Measurements from ENCODE around the gene ELL2. TPM values are rescaled to one million over a fixed set of nuclear protein-coding genes. Genes with fewer than 3 reads are reported as not detected.

The ELL2 gene
- polyA plus RNA-seq, 1 donor (not counting 4 experiments of a cell fraction or from before 2014, with no cell fraction given), result 100 TPM

- H3K27ac ChIP-seq (ENCODE audit: control insufficient read depth, insufficient read depth, low read length), result no peak overlapping the region
- peaks cover 9% of the 10 kb centered on the region for H3K9me1 ChIP-seq (ENCODE audit: control insufficient read depth, extremely low read depth, insufficient read depth, low read length)
- H3K9me3 ChIP-seq (ENCODE audit: control insufficient read depth, low read depth, low read length), result no peaks in the 10 kb centered on the region
- H3K36me3 ChIP-seq (ENCODE audit: control insufficient read depth in 2 of 2, extremely low read depth in 1 of 2, insufficient read depth in 2 of 2, low read length in 2 of 2), result peaks cover 17 to 40% of the 10 kb centered on the region in 2 experiments
- dilution Hi-C loops (cut with MboI; ENCODE audit: extremely low pct_ligation_motif_present, low sequenced_read_pairs), result no loop called here
- no peak overlapping the region for H3K9ac ChIP-seq (ENCODE audit: control insufficient read depth, extremely low read depth, insufficient read depth, low read length)
- H4K20me1 ChIP-seq (ENCODE audit: control insufficient read depth, extremely low read depth, insufficient read depth, low read length), result peaks cover 21% of the 10 kb centered on the region
- TF ChIP-seq CTCF (optimal IDR thresholded peaks at IDR 0.05 in 1 of 3, IDR thresholded peaks at IDR 0.05 in 1 of 3, conservative IDR thresholded peaks at IDR 0.05 in 1 of 3; ENCODE audit: extremely low read depth in 1 of 3, insufficient read depth in 2 of 3, low read length in 3 of 3) (no peak), EZH2 (IDR thresholded peaks at IDR 0.05; ENCODE audit: low read length) (no peak)
- no peak overlapping the region for H3K4me2 ChIP-seq (ENCODE audit: control insufficient read depth, extremely low read depth, insufficient read depth, low read depth, low read length)
- no peak overlapping the region for H3K4me3 ChIP-seq (ENCODE audit: control insufficient read depth in 2 of 3, extremely low read depth in 1 of 3, insufficient read depth in 2 of 3, low read depth in 1 of 3, low read length in 3 of 3)
- H3K79me2 ChIP-seq (ENCODE audit: control insufficient read depth, insufficient read depth, low read length), result peaks cover 87% of the 10 kb centered on the region
- no peaks in the 10 kb centered on the region for H3K27me3 ChIP-seq (ENCODE audit: control insufficient read depth, extremely low read depth, insufficient read depth, low read length)
- DNase-seq (ENCODE audit: low read depth, low spot score) (no peak), FAIRE-seq (no peak)
- no peak overlapping the region for H2AFZ ChIP-seq (ENCODE audit: control insufficient read depth, low read length)
- H3K4me1 ChIP-seq (ENCODE audit: control insufficient read depth, extremely low read depth, insufficient read depth, low read length), result peaks cover 8% of the 10 kb centered on the region
Measured at GRCh38 chr5:95915999-95916686, 45.5 kb downstream of the ELL2 start.

- H3K9ac ChIP-seq (ENCODE audit: control insufficient read depth, extremely low read depth, insufficient read depth, low read length), result no peak overlapping the region
- peaks cover 27% of the 10 kb centered on the region for H4K20me1 ChIP-seq (ENCODE audit: control insufficient read depth, extremely low read depth, insufficient read depth, low read length)
- no peaks in the 10 kb centered on the region for H3K27me3 ChIP-seq (ENCODE audit: control insufficient read depth, extremely low read depth, insufficient read depth, low read length)
- no peak overlapping the region for H3K4me3 ChIP-seq (ENCODE audit: control insufficient read depth in 2 of 3, extremely low read depth in 1 of 3, insufficient read depth in 2 of 3, low read depth in 1 of 3, low read length in 3 of 3)
- H3K4me1 ChIP-seq (ENCODE audit: control insufficient read depth, extremely low read depth, insufficient read depth, low read length), result no peaks in the 10 kb centered on the region
- no peak for DNase-seq (ENCODE audit: low read depth, low spot score)
- H2AFZ ChIP-seq (ENCODE audit: control insufficient read depth, low read length), result no peak overlapping the region
- H3K27ac ChIP-seq (ENCODE audit: control insufficient read depth, insufficient read depth, low read length), result no peak overlapping the region
- FAIRE-seq, result no peak
- no peak overlapping the region for H3K4me2 ChIP-seq (ENCODE audit: control insufficient read depth, extremely low read depth, insufficient read depth, low read depth, low read length)
- peaks cover 90% of the 10 kb centered on the region for H3K79me2 ChIP-seq (ENCODE audit: control insufficient read depth, insufficient read depth, low read length)
- H3K36me3 ChIP-seq (ENCODE audit: control insufficient read depth in 2 of 2, extremely low read depth in 1 of 2, insufficient read depth in 2 of 2, low read length in 2 of 2), result peaks cover 15 to 49% of the 10 kb centered on the region in 2 experiments
- TF ChIP-seq EZH2 (IDR thresholded peaks at IDR 0.05; ENCODE audit: low read length) (no peak), CTCF (optimal IDR thresholded peaks at IDR 0.05 in 1 of 3, IDR thresholded peaks at IDR 0.05 in 1 of 3, conservative IDR thresholded peaks at IDR 0.05 in 1 of 3; ENCODE audit: extremely low read depth in 1 of 3, insufficient read depth in 2 of 3, low read length in 3 of 3) (no peak)
- dilution Hi-C loops (cut with MboI; ENCODE audit: extremely low pct_ligation_motif_present, low sequenced_read_pairs), result no loop called here
- no peaks in the 10 kb centered on the region for H3K9me3 ChIP-seq (ENCODE audit: control insufficient read depth, low read depth, low read length)
- H3K9me1 ChIP-seq (ENCODE audit: control insufficient read depth, extremely low read depth, insufficient read depth, low read length), result peaks cover 13% of the 10 kb centered on the region
Measured at GRCh38 chr5:95913663-95914062, 48.0 kb downstream of the ELL2 start.
